ENCODE results near the gene TGM5.

The TGM5 gene

DNA sequence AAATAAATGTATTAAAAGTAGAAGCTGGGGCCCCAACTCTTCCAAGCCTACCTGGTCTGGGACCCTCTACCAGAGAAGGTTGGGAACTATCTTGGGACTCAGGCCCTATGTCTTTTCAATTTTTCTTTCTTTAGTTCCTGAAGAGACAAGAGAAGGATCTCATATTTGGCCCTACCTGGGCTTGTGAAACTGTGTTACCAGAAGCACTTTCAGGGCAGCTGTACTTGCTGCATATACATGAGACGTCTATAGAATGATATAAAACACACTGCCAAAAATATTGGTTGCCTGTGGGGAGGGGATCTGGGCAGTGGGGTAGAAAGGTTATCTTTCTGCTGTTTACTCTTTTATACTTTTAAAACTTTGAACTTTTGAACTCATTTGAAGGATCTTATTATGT is 45.3 kb downstream of the TGM5 start:
- H3K4me3 ChIP-seq (ENCODE audit: low read depth, low read length) = no peak overlapping the region
- no peak for DNase-seq (ENCODE audit: low read depth)

DNA sequence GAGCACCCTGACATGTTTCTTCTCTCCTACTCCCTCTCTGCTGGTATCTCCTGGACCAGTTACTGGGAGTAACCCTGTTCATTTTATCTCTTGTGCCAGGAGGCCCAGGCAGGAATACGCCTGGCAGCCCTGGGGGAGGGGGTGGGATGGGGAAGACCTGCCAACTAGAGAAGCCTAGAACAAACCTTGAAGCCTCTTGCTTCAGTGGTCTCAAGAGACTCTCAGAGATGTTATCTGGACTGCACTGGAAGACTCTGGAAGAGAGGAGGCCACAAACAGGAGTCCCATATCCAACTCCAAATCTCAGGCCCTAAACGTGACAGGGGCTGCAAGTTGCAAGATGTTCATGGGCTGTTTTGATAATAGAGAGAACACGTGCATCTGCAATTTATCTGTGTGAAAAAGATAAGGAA is 45.7 kb downstream of the TGM5 start, which contains the start of gene EPB42:
TSS of gene EPB42 (minus strand) at position 28 of the 413 bp plus-strand sequence. CDS start 193 bp downstream, outside the sequence.
- no peak within 1 kb of the TSS for H3K4me3 ChIP-seq (ENCODE audit: low read depth, low read length)
- no peak for DNase-seq (ENCODE audit: low read depth)

DNA sequence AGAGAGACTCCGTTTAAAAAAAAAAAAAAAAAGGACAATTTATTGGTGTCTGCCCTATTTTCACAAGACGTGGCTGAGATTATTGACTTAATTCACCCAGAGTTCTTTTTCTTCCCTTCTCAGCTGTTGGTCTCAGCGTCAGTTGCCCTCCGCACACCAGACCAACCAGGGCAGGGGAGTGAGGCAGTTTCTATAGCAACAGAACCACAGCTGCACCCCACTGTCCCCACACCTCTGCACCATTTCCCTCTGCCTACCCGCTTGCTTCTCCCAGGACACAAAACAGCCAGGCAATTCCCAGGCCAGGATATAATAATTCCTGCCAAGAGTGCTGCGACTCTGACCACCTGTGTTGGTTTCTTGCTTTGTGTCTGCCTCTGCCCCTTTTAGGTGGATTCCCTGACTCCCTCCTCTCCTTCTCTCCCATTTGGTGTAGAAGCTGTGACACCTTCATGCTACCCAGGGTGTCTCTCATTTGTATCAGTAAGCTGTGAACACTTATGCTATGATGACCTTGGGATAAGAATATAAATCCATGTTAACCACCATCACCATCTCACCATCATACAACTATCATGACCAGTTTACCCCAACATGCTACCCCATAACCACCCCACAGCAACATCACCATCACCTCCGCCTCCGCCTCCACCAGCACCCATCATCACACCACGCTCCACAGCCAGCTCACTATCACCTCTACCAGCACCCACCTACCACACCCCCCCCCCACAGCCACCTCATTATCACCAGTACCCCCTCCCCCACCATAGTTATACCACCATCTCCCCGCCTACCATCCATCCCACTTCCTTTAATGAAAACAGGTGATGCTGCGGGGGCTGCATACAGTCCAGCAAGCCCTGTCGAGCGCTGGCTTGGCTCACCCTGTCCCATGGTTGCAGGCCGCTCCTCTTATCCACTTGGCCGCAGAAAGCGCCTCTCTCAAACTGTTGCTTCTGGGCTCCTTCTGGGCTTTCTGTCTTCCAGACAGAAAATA is 46.5 kb downstream of the TGM5 start:
- no peak for DNase-seq (ENCODE audit: low read depth)
- no peak overlapping the region for H3K4me3 ChIP-seq (ENCODE audit: low read depth, low read length)

DNA sequence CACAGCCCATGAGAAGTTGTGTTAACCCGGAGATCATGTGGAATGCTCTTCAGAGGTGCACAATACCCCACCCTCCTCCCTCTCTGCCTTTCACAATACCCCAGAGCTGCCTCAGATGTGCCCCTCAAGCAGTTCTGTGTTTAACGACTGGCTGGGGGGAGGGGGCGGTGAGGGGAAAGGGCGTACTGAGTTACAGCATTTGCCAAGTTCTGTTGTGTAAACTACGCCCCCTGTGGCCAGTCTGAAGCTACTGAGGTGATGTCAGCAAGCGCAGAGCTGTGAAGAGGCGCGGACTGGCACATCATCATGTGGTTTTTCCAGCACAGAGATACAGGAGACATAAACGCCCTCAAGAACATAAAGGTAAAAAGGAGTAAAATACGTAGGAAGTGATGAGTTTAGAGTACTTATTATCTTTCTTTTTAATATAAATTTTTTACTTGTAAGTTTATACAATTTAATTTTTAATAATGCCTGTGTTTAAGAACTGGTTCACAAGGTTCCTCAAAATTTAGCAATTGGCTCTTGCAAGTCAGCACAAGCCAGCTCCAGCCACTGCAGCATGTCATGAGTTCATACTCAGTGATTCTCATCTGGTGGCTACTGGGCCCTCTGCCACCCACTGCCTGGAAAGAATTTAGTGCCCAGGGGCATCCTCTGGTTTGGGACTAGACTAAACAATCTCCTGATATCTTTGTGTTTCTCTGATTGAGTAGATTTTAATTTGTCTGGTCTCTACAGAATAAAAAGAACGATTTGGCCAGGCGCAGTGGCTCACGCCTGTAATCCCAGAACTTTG is 47.6 kb downstream of the TGM5 start:
- no peak for DNase-seq (ENCODE audit: low read depth)
- H3K4me3 ChIP-seq (ENCODE audit: low read depth, low read length) = no peak overlapping the region

DNA sequence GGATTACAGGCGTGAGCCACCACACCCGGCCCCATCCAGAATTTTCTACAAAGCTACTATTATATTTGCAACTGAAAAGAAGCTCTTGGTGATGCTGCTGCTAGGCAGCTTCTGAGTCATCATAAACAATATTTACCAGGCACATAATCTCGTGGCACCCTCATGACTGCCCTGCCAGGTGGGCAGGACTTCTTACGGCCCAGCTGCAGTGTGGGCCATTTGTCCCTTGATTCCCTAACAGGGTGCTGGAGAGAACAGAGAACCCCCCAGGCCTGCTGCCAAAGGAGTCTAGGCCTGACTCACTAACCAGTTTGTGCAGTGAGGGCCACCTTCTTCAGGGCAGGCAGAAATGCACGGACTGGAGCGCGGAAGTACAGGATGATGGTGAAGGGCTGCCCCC is 50.8 kb downstream of the TGM5 start:
- H3K4me3 ChIP-seq (ENCODE audit: low read depth, low read length) = no peak overlapping the region
- no peak for DNase-seq (ENCODE audit: low read depth)

DNA sequence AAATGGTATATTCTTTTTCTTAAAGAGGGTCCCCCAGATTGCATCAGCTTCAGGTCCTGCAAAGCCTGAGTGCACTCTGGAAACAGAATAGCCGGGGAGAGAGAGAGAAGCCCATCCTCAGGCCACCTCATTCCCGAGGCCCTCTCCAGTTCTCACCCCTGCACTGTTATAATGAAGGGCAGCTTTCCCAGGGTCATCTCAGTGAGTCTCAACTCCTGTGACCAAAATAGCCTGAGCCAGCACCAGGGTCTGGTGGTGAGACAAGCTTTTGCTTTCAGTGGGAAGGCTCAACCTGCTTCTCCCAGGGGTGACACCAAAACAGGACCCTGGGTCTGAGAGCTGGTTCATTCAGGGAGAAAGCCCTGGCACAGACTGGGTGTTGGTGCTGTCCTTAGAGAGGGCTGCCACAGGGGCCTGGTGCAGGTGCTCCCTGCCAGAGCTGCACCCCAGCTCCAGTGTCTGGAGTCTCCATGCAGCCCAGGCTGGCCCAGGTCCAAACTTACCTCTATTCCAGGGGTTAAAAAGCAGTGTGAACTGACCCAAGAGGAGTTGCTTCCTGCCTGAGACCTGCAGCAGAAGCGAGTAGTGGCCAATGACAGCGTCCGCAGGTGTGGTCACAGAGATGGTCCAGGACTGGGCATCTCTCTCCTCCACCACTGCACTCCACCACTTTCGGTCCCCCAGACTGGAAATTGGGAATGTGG is 52.0 kb downstream of the TGM5 start:
- H3K4me3 ChIP-seq (ENCODE audit: low read depth, low read length) = no peak overlapping the region
- DNase-seq (ENCODE audit: low read depth) = no peak

DNA sequence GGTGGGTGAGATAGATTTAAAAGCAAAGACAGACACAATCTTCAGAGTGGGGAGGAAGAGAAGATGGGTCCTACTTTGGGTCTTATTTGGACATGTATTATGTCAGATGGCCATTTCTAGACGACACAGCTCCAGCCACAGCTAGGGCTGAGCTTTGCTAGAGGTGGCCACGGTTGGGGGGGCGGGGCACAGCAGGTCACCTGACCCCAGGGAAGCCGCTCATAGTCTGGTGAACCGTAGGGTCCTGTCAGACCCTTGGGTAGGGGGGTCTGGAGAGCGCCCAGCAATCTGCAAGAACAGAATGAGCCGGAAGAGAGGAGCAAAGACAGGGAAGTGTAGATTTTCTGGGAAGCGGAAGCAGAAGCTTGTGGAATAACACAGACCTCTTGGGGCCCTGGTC is 52.6 kb downstream of the TGM5 start:
- H3K4me3 ChIP-seq (ENCODE audit: low read depth, low read length) = no peak overlapping the region
- DNase-seq (ENCODE audit: low read depth) = no peak

DNA sequence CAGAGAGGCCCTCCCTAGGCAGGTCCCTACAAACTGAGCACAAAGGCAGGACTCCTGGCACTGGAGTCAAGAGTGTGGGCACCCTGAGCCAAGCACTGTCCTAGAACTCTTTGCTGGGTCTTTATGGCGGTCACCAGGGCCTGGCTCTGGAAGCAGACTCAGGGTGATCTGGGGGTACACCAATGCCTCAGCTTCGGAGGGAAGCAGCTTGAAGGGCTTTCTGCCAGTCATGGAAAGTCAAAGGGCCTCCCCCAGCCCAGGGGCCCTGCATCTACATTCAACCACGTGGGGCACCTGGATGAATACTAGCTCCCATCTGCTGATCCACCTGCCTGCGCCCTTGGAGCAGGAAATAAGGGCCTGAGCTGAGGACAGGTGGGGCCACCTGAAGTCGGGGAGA is 53.3 kb downstream of the TGM5 start:
- no peak overlapping the region for H3K4me3 ChIP-seq (ENCODE audit: low read depth, low read length)
- no peak for DNase-seq (ENCODE audit: low read depth)

DNA sequence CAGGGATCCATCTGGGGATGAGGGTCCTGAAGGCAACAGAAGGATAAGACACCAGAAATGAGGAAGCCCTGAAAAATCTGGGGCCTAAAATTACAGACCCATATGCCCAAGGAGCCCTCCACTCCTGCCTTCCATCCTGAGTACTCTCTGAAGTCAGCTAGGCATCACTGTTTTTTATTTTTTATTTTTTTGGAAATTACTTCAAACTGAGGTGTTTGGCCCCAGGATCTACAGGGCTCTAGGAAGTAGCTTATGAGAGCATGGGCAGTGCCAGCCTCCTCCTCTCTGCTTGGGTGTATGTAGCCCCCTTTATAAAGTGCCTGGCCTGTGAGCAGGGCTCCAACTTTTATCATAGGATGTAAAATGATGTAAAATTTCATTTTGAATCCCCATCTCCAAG is 53.8 kb downstream of the TGM5 start:
- H3K4me3 ChIP-seq (ENCODE audit: low read depth, low read length) = no peak overlapping the region
- DNase-seq (ENCODE audit: low read depth) = no peak

DNA sequence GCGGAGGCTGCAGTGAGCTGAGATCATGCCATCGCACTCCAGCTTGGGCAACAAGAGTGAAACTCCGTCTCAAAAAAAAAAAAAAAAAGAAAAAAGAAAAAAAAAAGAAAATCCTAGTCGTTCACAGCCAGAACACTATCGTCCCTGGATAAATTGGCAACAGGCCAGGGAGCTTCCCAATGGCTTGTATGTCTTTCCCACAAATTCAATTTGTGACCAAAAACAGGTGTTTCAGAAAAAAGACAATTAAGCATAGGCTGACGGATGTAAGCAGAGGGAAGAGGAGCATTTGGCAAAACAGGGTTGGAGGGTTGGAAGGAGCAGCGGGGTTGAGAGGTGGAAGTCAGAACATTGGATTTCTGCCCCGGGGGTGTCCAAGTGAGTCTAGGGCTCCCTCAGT is 54.4 kb downstream of the TGM5 start:
- no peak for DNase-seq (ENCODE audit: low read depth)

DNA sequence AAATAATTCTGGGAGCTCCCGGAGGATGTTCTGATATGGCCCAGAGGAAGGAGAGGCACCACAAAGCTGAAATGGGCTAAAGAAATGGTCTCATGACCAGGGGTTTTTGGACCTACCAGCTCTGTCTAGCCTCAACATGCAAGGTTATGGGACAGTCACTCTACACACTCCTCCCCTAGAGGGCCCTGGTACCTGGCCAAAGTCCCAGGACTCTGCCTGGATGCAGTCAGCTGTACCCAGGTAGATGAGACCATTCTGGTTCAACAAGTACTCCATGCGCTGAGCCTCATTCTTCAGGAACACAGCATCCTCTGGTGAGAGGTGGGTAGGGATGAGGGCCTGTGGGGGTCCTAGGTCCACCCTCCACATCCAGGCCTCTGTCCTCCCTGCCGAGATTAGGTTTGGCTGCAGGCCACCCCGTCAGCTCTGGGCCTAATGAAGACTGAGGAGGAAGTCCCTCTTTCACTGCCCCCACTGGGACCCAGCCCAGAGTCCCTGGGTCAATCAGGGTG is 55.4 kb downstream of the TGM5 start:
- DNase-seq (ENCODE audit: low read depth) = no peak
- H3K4me3 ChIP-seq (ENCODE audit: low read depth, low read length) = no peak overlapping the region

More for the DNA sequence above, 54.4 kb downstream of the TGM5 start:
- H3K4me3 ChIP-seq (ENCODE audit: low read depth, low read length) = no peak overlapping the region

DNA sequence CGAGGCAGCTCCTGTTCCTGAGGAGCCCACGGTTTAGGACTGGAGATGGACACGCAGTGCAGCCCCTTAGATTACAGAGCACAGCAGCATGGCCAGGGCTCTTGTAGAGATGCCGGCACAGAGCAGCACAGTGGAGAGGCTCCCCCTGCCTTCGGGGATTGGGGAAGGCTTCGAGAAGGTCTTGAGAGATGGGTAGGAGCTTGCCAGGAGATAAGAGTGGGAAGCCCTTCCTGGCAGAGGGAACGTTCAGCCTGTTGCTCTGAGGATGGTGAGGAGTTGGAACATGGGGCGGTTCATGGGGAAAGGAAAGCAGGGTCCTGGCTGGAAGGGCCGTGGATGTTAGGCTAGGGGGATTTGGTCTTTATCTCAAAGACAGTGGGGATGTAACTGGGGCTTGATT is 55.9 kb downstream of the TGM5 start:
- no peak for DNase-seq (ENCODE audit: low read depth)
- no peak overlapping the region for H3K4me3 ChIP-seq (ENCODE audit: low read depth, low read length)

DNA sequence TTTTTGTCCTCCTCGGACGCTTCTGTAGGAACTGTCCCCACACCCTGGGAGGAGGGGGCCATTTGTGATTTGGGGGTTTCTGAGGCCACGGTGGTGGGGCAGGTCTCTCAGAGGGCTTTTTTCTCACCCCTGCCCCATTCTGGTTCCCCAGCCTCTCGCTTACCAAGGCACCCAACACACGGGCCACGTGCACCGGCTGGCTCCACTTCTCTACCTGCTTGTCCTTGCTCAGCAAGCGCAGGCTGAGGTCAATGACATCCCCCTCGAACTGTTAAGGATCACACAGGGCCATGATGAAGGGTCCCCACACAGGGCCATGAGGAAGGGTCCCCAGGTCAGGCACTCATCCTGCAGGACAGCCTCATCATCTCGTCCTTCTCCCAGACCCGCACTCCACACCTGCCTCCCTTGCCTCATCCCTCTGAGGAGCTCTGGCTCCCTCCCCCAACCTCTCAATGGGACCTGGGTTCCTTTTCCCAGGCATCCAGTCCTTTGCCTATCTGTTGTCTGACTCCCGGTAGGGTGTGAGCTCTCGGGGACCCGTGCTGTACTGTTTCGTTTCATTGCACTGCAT is 56.5 kb downstream of the TGM5 start:
- H3K4me3 ChIP-seq (ENCODE audit: low read depth, low read length) = no peak overlapping the region
- DNase-seq (ENCODE audit: low read depth) = no peak

DNA sequence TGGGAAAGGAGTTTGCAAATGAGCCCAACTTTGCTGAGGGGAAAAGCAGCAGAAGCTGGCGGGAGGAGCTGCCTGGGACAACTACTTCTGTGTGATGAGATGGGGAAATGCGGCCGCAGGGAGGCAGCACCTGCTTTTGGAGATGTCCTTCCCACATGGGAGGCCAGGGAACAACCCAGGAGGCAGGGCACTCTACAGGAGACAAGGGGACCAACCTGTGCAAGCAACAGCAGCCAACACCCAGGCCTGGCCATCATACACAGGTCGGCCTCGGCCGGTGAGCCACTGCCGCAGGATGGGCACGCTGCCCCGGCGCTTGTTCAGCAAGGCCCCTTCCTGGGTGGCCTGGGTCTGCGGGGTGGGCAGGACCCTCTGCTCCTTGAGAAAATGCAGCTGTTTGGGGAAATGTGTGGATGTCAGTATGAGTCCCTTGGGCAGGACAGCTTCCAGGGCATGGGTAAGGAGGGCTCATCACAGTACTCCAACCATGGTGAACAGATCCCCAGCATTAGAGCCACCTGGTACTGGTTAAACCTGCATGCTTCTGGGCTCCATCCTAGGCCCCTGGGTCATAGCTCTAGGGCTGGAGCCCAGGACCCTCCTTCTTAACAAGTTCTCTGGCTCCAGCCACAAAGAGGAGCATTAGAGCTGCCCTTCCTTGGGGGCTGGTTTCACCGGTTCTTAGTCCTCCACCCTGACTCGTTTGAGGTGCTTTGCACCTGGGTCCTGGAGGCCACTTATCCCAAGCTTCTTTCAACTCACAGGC is 57.5 kb downstream of the TGM5 start:
- DNase-seq (ENCODE audit: low read depth) = no peak
- H3K4me3 ChIP-seq (ENCODE audit: low read depth, low read length) = no peak overlapping the region

DNA sequence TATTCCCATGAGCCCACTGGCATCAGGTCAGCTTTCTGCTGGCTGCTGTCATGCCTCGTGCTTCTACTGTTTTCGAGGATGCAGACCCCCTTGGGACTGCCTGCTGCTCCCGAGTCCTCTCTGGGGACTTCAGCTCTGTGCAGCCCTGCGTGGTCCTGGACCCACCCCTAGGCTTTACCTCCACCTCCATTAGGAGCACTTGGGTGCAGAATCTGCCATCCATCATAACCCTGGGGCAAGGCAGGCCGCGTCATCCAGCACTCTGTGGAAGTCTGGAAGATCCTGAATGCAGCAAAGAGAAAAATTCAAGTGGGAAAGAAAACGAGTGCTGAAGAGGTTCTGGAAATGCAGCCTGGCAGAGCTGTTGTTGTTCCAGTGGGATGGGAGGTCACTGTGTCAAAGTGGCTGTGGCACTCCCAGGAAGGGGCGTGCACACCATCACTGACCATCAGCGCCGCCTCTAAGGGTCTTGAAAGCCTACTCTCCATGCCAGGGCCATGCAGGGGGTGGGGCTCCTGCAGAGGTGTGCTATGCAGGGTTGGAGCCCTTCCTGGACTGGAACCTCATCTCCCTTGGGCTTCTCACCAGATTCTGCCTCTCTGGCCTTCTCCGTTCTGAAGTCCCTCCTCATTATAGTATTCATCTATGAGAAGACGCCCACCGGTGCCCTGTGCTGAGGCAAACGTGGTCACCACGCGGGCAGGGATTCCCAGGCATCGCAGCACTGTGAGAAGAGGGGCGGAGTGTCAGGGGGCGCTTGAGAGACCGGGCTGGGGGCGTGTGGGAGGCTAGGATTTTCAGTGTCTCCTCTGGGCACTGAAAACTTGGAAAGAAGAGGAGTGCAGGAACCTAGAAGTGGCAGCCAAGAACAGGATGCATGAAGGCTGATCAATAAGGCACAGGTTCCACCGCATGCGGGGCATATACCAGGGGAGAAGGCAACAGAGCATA is 58.4 kb downstream of the TGM5 start:
- DNase-seq (ENCODE audit: low read depth) = no peak
- H3K4me3 ChIP-seq (ENCODE audit: low read depth, low read length) = no peak overlapping the region

DNA sequence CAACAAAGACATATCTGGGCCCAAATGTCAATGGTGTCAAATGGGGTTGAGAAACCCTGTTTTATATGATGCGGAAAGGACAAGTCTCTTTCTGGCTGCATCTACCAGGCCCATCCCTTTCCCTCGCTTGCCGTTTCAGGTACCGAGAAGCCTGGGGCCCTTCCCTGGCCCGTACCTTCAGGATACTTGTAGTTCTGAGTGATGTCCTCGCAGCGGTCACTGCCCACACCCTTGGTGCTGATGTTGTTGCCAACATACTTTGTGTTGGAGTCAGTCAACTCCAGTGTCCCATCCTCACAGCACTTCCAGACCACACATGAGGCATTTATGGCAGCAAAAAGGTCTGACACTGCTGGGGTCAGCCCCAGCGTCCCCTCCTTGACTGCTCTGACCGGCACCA is 59.7 kb downstream of the TGM5 start:
- H3K4me3 ChIP-seq (ENCODE audit: low read depth, low read length) = no peak overlapping the region
- DNase-seq (ENCODE audit: low read depth) = no peak

DNA sequence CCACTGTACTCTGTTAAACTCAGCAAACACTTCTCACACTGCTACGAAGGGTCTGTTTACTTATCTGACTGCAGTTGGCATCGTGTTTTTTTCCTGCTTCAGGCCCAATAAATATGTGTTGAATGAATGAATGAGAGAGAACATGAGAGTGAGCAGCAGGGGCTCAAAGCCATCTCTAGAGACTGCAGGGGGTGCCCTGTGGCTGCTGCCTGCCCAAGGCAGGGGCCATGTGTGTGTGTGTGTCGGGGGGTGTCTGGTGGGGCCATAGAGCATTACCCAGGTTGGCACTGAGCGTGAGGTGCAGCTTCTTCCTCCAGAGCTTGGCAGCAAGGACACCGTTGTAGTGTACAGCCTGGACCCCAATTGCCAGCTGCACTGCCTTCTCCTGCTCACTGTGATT is 60.7 kb downstream of the TGM5 start:
- DNase-seq (ENCODE audit: low read depth) = no peak
- H3K4me3 ChIP-seq (ENCODE audit: low read depth, low read length) = no peak overlapping the region

Measured in skeletal muscle cell (primary cell).